ENCODE results near the gene ZFAND2A.
"Not testable (repeated sequence)": the region's sequence is repeated elsewhere in the genome, so short reads cannot be mapped to it uniquely, and the experiment has no call there.

ZFAND2A gene

GRCh38 chr7:1151156-1151555 is 8.8 kb downstream of the ZFAND2A start:
- DNase-seq (ENCODE audit: insufficient read length, low spot score) (no peak), FAIRE-seq (no peak)
- no peak for TF ChIP-seq POLR2A (IDR thresholded peaks at IDR 0.05; ENCODE audit: low read depth, low read length)

- DNase-seq (ENCODE audit: insufficient read length, low spot score) (no peak), FAIRE-seq (no peak)
Observed at GRCh38 chr7:1150400-1151002, 9.5 kb downstream of the ZFAND2A start.

GRCh38 chr7:1149351-1149794 is 10.6 kb downstream of the ZFAND2A start:
- FAIRE-seq: no peak
- no peak for DNase-seq (ENCODE audit: insufficient read length, low spot score)
- TF ChIP-seq POLR2A (IDR thresholded peaks at IDR 0.05; ENCODE audit: low read depth, low read length): no peak

More at GRCh38 chr7:1150400-1151002, 9.5 kb downstream of the ZFAND2A start:
- TF ChIP-seq POLR2A (IDR thresholded peaks at IDR 0.05; ENCODE audit: low read depth, low read length): no peak

GRCh38 chr7:1147873-1148272 is 12.1 kb downstream of the ZFAND2A start:
- DNase-seq (ENCODE audit: insufficient read length, low spot score); FAIRE-seq: not testable (repeated sequence)

GRCh38 chr7:1144269-1144771 is 15.7 kb downstream of the ZFAND2A start:
- FAIRE-seq: no peak
- TF ChIP-seq POLR2A (IDR thresholded peaks at IDR 0.05; ENCODE audit: low read depth, low read length): no peak
- no peak for DNase-seq (ENCODE audit: insufficient read length, low spot score)

GRCh38 chr7:1143031-1143430 is 17.0 kb downstream of the ZFAND2A start:
- FAIRE-seq; DNase-seq (ENCODE audit: insufficient read length, low spot score): not testable (repeated sequence)

- DNase-seq (ENCODE audit: insufficient read length, low spot score) (no peak), FAIRE-seq (no peak)
- no peak for TF ChIP-seq POLR2A (IDR thresholded peaks at IDR 0.05; ENCODE audit: low read depth, low read length)
Observed at GRCh38 chr7:1142051-1142635, 17.9 kb downstream of the ZFAND2A start.

GRCh38 chr7:1141651-1142050 is 18.3 kb downstream of the ZFAND2A start:
- FAIRE-seq: no peak
- TF ChIP-seq POLR2A (IDR thresholded peaks at IDR 0.05; ENCODE audit: low read depth, low read length): no peak
- DNase-seq (ENCODE audit: insufficient read length, low spot score): no peak

- FAIRE-seq: no peak
- no peak for DNase-seq (ENCODE audit: insufficient read length, low spot score)
Observed at GRCh38 chr7:1140476-1141104, 19.4 kb downstream of the ZFAND2A start.

GRCh38 chr7:1137517-1138167 is 22.4 kb downstream of the ZFAND2A start:
- FAIRE-seq (no peak), DNase-seq (ENCODE audit: insufficient read length, low spot score) (peak; percentile 71)
- TF ChIP-seq POLR2A (IDR thresholded peaks at IDR 0.05; ENCODE audit: low read depth, low read length): peak; percentile 87

More at GRCh38 chr7:1140476-1141104, 19.4 kb downstream of the ZFAND2A start:
- no peak for TF ChIP-seq POLR2A (IDR thresholded peaks at IDR 0.05; ENCODE audit: low read depth, low read length)

GRCh38 chr7:1136841-1137516 is 23.0 kb downstream of the ZFAND2A start:
- DNase-seq (ENCODE audit: insufficient read length, low spot score) (no peak), FAIRE-seq (no peak)
- no peak for TF ChIP-seq POLR2A (IDR thresholded peaks at IDR 0.05; ENCODE audit: low read depth, low read length)

- DNase-seq (ENCODE audit: insufficient read length, low spot score): no peak
- no peak for TF ChIP-seq POLR2A (IDR thresholded peaks at IDR 0.05; ENCODE audit: low read depth, low read length)
- FAIRE-seq: no peak
Observed at GRCh38 chr7:1134951-1135350, 25.0 kb downstream of the ZFAND2A start.

- FAIRE-seq (no peak), DNase-seq (ENCODE audit: insufficient read length, low spot score) (no peak)
- no peak for TF ChIP-seq POLR2A (IDR thresholded peaks at IDR 0.05; ENCODE audit: low read depth, low read length)
Observed at GRCh38 chr7:1131471-1132265, 28.3 kb downstream of the ZFAND2A start.

Data from H54 (cell line).